CD14-positive monocyte (primary cell): ENCODE measurements around the gene SYNPO2L. TPM values are rescaled to one million over a fixed set of nuclear protein-coding genes. Genes with fewer than 3 reads are reported as not detected.

Source experiments
- DNase-seq, 3 donors: peaks; one replicate each; pipeline ENCODE4 v3.0.0-alpha.2; 2011 to 2022
- H2AFZ ChIP-seq: 2 replicates; pipeline ENCODE4 v1.6.0; 2012; ENCODE audit warnings: mild to moderate bottlenecking, low read depth, low read length, inconsistent platforms; ENCODE audit not compliant: insufficient read depth, poor library complexity, severe bottlenecking
- H3K27ac ChIP-seq, 2 donors: 1 replicate in 1 of 2; 2 replicates in 1 of 2; pipeline ENCODE4 v1.5.1; 2012 to 2013; ENCODE audit warnings: low read length in 2 of 2, control low read depth in 1 of 2, inconsistent platforms in 1 of 2, low read depth in 1 of 2, mild to moderate bottlenecking in 1 of 2
- H3K27me3 ChIP-seq, 2 donors: one replicate each; pipeline versions ENCODE4 v1.6.0 to v1.6.1; 2011 to 2013; ENCODE audit warnings: low read length in 2 of 2; ENCODE audit not compliant: control insufficient read depth in 2 of 2, insufficient read depth in 2 of 2
- H3K36me3 ChIP-seq, 2 donors: replicated peaks in 1 of 2; 1 replicate in 1 of 2; 2 replicates in 1 of 2; pipeline versions ENCODE4 v1.5.1 to v1.6.1; 2012 to 2013; ENCODE audit warnings: low read length in 2 of 2, control low read depth in 1 of 2, inconsistent platforms in 1 of 2, mild to moderate bottlenecking in 1 of 2; ENCODE audit not compliant: insufficient read depth in 2 of 2, control insufficient read depth in 1 of 2
- H3K4me1 ChIP-seq, 2 donors: 1 replicate in 1 of 2; 2 replicates in 1 of 2; pipeline versions ENCODE4 v1.5.1 to v1.6.1; 2012 to 2013; ENCODE audit warnings: low read length in 2 of 2, control low read depth in 1 of 2, inconsistent platforms in 1 of 2, mild to moderate bottlenecking in 1 of 2, moderate library complexity in 1 of 2; ENCODE audit not compliant: insufficient read depth in 2 of 2, control insufficient read depth in 1 of 2
- H3K4me2 ChIP-seq: replicated peaks from 2 replicates; pipeline ENCODE3; 2012; ENCODE audit warnings: low read length, moderate library complexity, mild to moderate bottlenecking; ENCODE audit not compliant: poor library complexity, severe bottlenecking; ENCODE audit errors: extremely low read depth
- H3K4me3 ChIP-seq, 3 experiments: fragments of 200-600 bp in 1 of 3; sonication (generic) in 1 of 3; replicated peaks in 1 of 3; 1 replicate in 2 of 3; 2 replicates in 1 of 3; pipeline ENCODE4 v1.5.1; 2011 to 2013; ENCODE audit warnings: low read length in 3 of 3, mild to moderate bottlenecking in 3 of 3, control low read depth in 2 of 3, low read depth in 2 of 3, inconsistent platforms in 1 of 3, moderate library complexity in 1 of 3
- H3K79me2 ChIP-seq: 2 replicates; pipeline ENCODE4 v1.6.0; 2012; ENCODE audit warnings: mild to moderate bottlenecking, control low read depth, inconsistent platforms, low read length, moderate library complexity; ENCODE audit not compliant: insufficient read depth
- H3K9ac ChIP-seq: 2 replicates; pipeline ENCODE4 v1.6.0; 2017; ENCODE audit warnings: low read length, mild to moderate bottlenecking; ENCODE audit not compliant: insufficient read depth, poor library complexity, severe bottlenecking
- H3K9me3 ChIP-seq, 2 donors: replicated peaks in 1 of 2; 1 replicate in 1 of 2; 2 replicates in 1 of 2; pipeline versions ENCODE4 v1.5.1 to v1.6.1; 2012 to 2013; ENCODE audit warnings: low read length in 2 of 2, control low read depth in 1 of 2; ENCODE audit not compliant: control insufficient read depth in 1 of 2, insufficient read depth in 1 of 2
- H4K20me1 ChIP-seq: 2 replicates; pipeline ENCODE4 v1.6.0; 2012; ENCODE audit warnings: mild to moderate bottlenecking, low read length, control low read depth, moderate library complexity; ENCODE audit not compliant: insufficient read depth
- H3K27ac Mint-ChIP-seq, 7 donors: one replicate each; pipeline ENCODE4 v1.8.0; 2020; ENCODE audit warnings: mild to moderate bottlenecking in 7 of 7, mixed read lengths in 7 of 7, moderate library complexity in 6 of 7, inconsistent platforms in 2 of 7
- H3K27me3 Mint-ChIP-seq, 3 donors: one replicate each; pipeline ENCODE4 v1.8.0; 2021 to 2022; ENCODE audit warnings: low read depth in 3 of 3, mild to moderate bottlenecking in 3 of 3, mixed read lengths in 3 of 3, moderate library complexity in 3 of 3, inconsistent platforms in 1 of 3
- H3K36me3 Mint-ChIP-seq, 2 donors: one replicate each; pipeline ENCODE4 v1.8.0; 2020; ENCODE audit warnings: mixed read lengths in 2 of 2, inconsistent platforms in 1 of 2, mild to moderate bottlenecking in 1 of 2
- H3K4me1 Mint-ChIP-seq: one replicate; pipeline ENCODE4 v1.8.0; 2020; ENCODE audit warnings: mild to moderate bottlenecking, mixed read lengths
- H3K4me3 Mint-ChIP-seq, 2 donors: one replicate each; pipeline ENCODE4 v1.8.0; 2020; ENCODE audit warnings: mild to moderate bottlenecking in 2 of 2, mixed read lengths in 2 of 2, moderate library complexity in 1 of 2
- H3K9me3 Mint-ChIP-seq, 7 donors: one replicate each; pipeline ENCODE4 v1.8.0; 2020 to 2022; ENCODE audit warnings: mixed read lengths in 7 of 7, mild to moderate bottlenecking in 6 of 7, moderate library complexity in 6 of 7, inconsistent platforms in 2 of 7
- CTCF ChIP-seq: fragments of 200-600 bp; IDR thresholded peaks from one replicate; pipeline ENCODE4 v1.8.0; 2022; ENCODE audit warnings: antibody characterized with exemption, mild to moderate bottlenecking
- WGBS: methylation state at CpG from one replicate; pipeline ENCODE4 v1.1.5; 2013; ENCODE audit warnings: missing lambda C conversion rate; ENCODE audit not compliant: insufficient coverage; 5-methylcytosine and 5-hydroxymethylcytosine counted together
- intact Hi-C, 2 donors: fragments of 100-400 bp; cut with micrococcal nuclease; formaldehyde crosslinking; loops; one replicate each; pipeline versions ENCODE4 v1.15.0 to v1.15.1; 2023
- polyA plus RNA-seq, 3 donors: library from polyadenylated mRNA; depleted of rRNA in 1 of 3; unstranded in 2 of 3; stranded (reverse) in 1 of 3; fragments of 300-500 nt in 2 of 3; fragments of >200 nt in 1 of 3; fragmentation: Illumina TruSeq in 2 of 3; gene quantifications; 1 replicate in 2 of 3; 2 replicates in 1 of 3; pipeline ENCODE4 v1.2.3, GENCODE V29; 2012 to 2021

SYNPO2L gene
- polyA plus RNA-seq, 3 donors: not detected

GRCh38 chr10:73653195-73653594, 2.6 kb downstream of the SYNPO2L start:
- no peaks in the 10 kb centered on the region for H3K79me2 ChIP-seq
- Mint-ChIP-seq H3K9me3 (no peaks in the 10 kb centered on the region), H3K4me3 (no peak overlapping the region), H3K4me1 (peaks cover 30% of the 10 kb centered on the region), H3K27ac (no peak overlapping the region), H3K27me3 (peaks cover 2 to 11% (median 7%) of the 10 kb centered on the region in 3 donors), H3K36me3 (no peaks in the 10 kb centered on the region)
- no peaks in the 10 kb centered on the region for H3K36me3 ChIP-seq
- no peak for TF ChIP-seq CTCF
- 95% methylated on average over 11 of the region's 11 CpGs for WGBS
- no peak overlapping the region for H3K9ac ChIP-seq
- no peak overlapping the region for H3K4me3 ChIP-seq
- no peaks in the 10 kb centered on the region for H3K27me3 ChIP-seq
- no peak for DNase-seq
- no peak overlapping the region for H3K4me2 ChIP-seq
- no peaks in the 10 kb centered on the region for H3K9me3 ChIP-seq
- peaks cover 20 to 22% of the 10 kb centered on the region in 2 donors for H3K4me1 ChIP-seq
- intact Hi-C loops: no loop called here
- H2AFZ ChIP-seq: no peak overlapping the region
- H4K20me1 ChIP-seq: no peaks in the 10 kb centered on the region
- H3K27ac ChIP-seq: no peak overlapping the region

- no peaks in the 10 kb centered on the region for H3K9me3 ChIP-seq
- peaks cover 31 to 36% of the 10 kb centered on the region in 2 donors for H3K4me1 ChIP-seq
- peak; percentile 69 to 95 (median 72) for DNase-seq
- Mint-ChIP-seq H3K27ac (peak overlapping the region in 5 of 7 donors; percentile 43 to 83 (median 81)), H3K4me1 (peaks cover 43% of the 10 kb centered on the region), H3K27me3 (peaks cover 0 to 15% (median 8%) of the 10 kb centered on the region in 3 donors), H3K4me3 (peak overlapping the region in 1 of 2 donors; percentile 8), H3K9me3 (no peaks in the 10 kb centered on the region), H3K36me3 (no peaks in the 10 kb centered on the region)
- H3K27ac ChIP-seq: peak overlapping the region; percentile 40 to 61
- H3K4me2 ChIP-seq: no peak overlapping the region
- H3K9ac ChIP-seq: no peak overlapping the region
- H3K79me2 ChIP-seq: no peaks in the 10 kb centered on the region
- WGBS: 86% methylated on average over 3 of the region's 5 CpGs
- no peaks in the 10 kb centered on the region for H3K27me3 ChIP-seq
- no peaks in the 10 kb centered on the region for H3K36me3 ChIP-seq
- intact Hi-C loops: no loop called here
- H3K4me3 ChIP-seq: no peak overlapping the region
- H2AFZ ChIP-seq: peak overlapping the region; percentile 29
- no peaks in the 10 kb centered on the region for H4K20me1 ChIP-seq
- TF ChIP-seq CTCF: no peak
These were observed 5.1 kb downstream of the SYNPO2L start for GRCh38 chr10:73650537-73651331.
